ENCODE measurements around the gene BACH2. TPM values are rescaled to one million over a fixed set of nuclear protein-coding genes. Genes with fewer than 3 reads are reported as not detected.
"Not testable (repeated sequence)": the region's sequence is repeated elsewhere in the genome, so short reads cannot be mapped to it uniquely, and the experiment has no call there.

Gene BACH2
- polyA plus RNA-seq, 2 of the 4 experiments (the other 2 are of a cell fraction), result 0.01 to 0.36 TPM

DNA sequence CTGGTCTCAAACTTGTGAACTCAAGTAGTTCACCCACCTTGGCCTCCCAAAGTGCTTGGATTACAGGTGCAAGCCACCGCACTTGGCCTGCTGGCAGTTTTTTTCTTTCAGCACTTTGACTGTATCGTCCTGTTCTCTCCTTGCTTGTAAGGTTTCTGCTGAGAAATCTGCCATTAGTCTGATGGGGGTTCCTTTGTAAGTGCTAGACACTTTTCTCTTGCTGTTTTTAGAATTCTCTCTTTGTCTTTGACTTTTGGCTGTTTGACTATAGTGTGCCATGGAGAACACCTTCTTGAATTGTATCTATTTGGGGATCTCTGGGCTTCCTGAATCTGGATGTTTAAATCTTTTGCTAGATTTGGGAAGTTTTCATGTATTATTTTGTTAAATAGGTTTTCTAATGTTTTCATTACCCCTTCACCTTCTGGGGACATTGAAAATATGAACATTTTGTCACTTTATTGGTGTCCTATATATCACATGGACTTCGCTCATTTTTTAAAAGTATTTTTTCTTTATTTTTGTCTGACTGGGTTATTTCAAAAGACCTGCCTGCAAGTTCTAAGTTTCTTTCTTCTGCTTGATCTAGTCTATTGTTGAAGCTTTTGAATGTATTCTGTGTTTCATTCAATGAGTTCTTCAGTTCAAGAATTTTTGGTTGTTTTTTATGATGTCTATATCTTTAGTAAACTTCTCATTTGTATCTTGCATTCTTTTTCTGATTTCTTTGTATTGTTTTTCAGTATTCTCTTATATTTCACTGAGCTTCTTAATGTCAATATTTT, 380.3 kb downstream of the BACH2 start:
- CTCF ChIA-PET, result no interaction called here
- Histone ChIP-seq H3K9me3 (no peaks in the 10 kb centered on the region; the same call in 1 of the 3 replicates), H3K4me2 (no peak overlapping the region), H3K27ac (no peak overlapping the region), H3K4me3 (no peak overlapping the region), H3K4me1 (no peaks in the 10 kb centered on the region)
- WGBS (ENCODE audit: missing lambda C conversion rate), result 57% methylated on average over 3 of the region's 3 CpGs
- POLR2A ChIA-PET, result no interaction called here
- ATAC-seq (no peak), DNase-seq (ENCODE audit: low read depth in 1 of 2, low spot score in 1 of 2) (no peak), FAIRE-seq (no peak)
- TF ChIP-seq PHF8 (IDR thresholded peaks at IDR 0.05; ENCODE audit: borderline replicate concordance, low read depth) (no peak), HMGXB4 (CRISPR knock-in tag; IDR thresholded peaks at IDR 0.05; ENCODE audit: borderline replicate concordance) (no peak), JUNB (IDR thresholded peaks at IDR 0.05) (no peak), RCOR1 (IDR thresholded peaks at IDR 0.05; ENCODE audit: low read depth, low read length) (no peak), ESRRA (IDR thresholded peaks at IDR 0.05; ENCODE audit: borderline replicate concordance, low read length) (no peak), MAZ (IDR thresholded peaks at IDR 0.05; ENCODE audit: borderline replicate concordance, low read depth, low read length) (no peak), ZC3H11A (IDR thresholded peaks at IDR 0.05) (no peak), FOSB (CRISPR knock-in tag; IDR thresholded peaks at IDR 0.05) (no peak)

DNA sequence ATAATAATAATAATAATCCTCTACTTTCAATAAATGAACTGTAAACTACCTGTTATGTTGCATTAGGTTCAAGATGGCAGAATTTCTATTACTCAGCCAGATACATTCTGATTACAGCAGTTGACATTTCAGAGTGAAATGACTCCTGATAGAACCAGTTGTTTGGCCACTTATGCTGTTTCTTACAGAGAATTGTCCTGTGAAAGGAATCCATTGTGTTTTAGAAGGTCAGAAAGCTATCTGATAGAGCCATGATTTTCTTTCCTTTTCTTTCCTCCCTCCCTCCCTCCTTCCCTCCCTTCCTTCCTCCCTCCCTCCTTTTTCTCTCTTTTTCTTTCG, 385.8 kb downstream of the BACH2 start:
- Histone ChIP-seq H3K4me1 (no peaks in the 10 kb centered on the region), H3K4me2 (no peak overlapping the region), H3K9me3 (no peaks in the 10 kb centered on the region), H3K4me3 (no peak overlapping the region), H3K27ac (no peak overlapping the region)
- ATAC-seq, result no peak
- POLR2A ChIA-PET, result no interaction called here
- TF ChIP-seq, protein P1, sequence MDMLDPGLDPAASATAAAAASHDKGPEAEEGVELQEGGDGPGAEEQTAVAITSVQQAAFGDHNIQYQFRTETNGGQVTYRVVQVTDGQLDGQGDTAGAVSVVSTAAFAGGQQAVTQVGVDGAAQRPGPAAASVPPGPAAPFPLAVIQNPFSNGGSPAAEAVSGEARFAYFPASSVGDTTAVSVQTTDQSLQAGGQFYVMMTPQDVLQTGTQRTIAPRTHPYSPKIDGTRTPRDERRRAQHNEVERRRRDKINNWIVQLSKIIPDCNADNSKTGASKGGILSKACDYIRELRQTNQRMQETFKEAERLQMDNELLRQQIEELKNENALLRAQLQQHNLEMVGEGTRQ (IDR thresholded peaks at IDR 0.05), result no peak
- CTCF ChIA-PET, result interaction anchor here (0.6 kb wide), 1 partner anchor 229 kb away, joined by 3 read pairs; no protein-coding TSS in a partner anchor
- no peak for DNase-seq (ENCODE audit: low read depth in 1 of 2, low spot score in 1 of 2)
- FAIRE-seq, result no peak
- 50% methylated on average over 1 of the region's 1 CpG for WGBS (ENCODE audit: missing lambda C conversion rate)

- H3K4me3 ChIP-seq; POLR2A ChIA-PET; DNase-seq (ENCODE audit: low read depth in 1 of 2, low spot score in 1 of 2); H3K4me1 ChIP-seq; H3K4me2 ChIP-seq; H3K27ac ChIP-seq; ATAC-seq; H3K9me3 ChIP-seq: not testable (repeated sequence)
- FAIRE-seq, result peak; percentile 7
- 72% methylated on average over 10 of the region's 10 CpGs for WGBS (ENCODE audit: missing lambda C conversion rate)
- CTCF ChIA-PET, result interaction anchor here (0.6 kb wide), 1 partner anchor 229 kb away, joined by 3 read pairs; no protein-coding TSS in a partner anchor
These were observed 386.4 kb downstream of the BACH2 start for GRCh38 chr6:89910001-89910901.

DNA sequence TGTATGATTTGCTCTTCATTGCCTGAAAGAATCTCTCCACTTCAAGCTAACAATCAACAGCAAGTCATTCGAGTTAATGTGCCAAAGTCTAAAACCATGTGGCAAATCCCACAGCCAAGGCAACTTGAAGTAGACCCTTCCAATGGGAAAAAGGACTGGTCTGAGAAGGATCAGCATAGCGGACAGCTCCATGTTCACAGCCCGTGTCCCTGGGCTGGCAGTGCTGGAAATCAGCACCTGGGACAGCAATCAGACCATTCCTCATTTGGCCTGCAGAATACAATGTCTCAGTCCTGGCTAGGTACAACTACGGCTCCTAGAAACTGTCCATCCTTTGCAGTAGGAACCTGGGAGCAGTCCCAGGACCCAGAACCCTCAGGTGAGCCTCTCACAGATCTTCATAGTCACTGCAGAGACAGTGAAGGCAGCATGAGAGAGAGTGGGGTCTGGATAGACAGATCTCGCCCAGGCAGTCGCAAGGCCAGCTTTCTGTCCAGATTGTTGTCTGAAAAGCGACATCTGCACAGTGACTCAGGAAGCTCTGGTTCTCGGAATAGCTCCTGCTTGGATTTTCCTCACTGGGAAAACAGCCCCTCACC, 401.3 kb downstream of the BACH2 start:
- POLR2A ChIA-PET, result no interaction called here
- H3K4me3 ChIP-seq, result no peak overlapping the region
- H3K4me1 ChIP-seq, result no peaks in the 10 kb centered on the region
- CTCF ChIA-PET, result no interaction called here
- DNase-seq (ENCODE audit: low read depth in 1 of 2, low spot score in 1 of 2) (peak in 1 of 2 experiments; percentile 11), FAIRE-seq (no peak), ATAC-seq (peak; percentile 77 to 90)
- TF ChIP-seq MAZ (IDR thresholded peaks at IDR 0.05; ENCODE audit: borderline replicate concordance, low read depth, low read length) (no peak), EHMT2 (IDR thresholded peaks at IDR 0.05; ENCODE audit: low read depth) (peak; percentile 80)
- TF ChIP-seq, protein P2, sequence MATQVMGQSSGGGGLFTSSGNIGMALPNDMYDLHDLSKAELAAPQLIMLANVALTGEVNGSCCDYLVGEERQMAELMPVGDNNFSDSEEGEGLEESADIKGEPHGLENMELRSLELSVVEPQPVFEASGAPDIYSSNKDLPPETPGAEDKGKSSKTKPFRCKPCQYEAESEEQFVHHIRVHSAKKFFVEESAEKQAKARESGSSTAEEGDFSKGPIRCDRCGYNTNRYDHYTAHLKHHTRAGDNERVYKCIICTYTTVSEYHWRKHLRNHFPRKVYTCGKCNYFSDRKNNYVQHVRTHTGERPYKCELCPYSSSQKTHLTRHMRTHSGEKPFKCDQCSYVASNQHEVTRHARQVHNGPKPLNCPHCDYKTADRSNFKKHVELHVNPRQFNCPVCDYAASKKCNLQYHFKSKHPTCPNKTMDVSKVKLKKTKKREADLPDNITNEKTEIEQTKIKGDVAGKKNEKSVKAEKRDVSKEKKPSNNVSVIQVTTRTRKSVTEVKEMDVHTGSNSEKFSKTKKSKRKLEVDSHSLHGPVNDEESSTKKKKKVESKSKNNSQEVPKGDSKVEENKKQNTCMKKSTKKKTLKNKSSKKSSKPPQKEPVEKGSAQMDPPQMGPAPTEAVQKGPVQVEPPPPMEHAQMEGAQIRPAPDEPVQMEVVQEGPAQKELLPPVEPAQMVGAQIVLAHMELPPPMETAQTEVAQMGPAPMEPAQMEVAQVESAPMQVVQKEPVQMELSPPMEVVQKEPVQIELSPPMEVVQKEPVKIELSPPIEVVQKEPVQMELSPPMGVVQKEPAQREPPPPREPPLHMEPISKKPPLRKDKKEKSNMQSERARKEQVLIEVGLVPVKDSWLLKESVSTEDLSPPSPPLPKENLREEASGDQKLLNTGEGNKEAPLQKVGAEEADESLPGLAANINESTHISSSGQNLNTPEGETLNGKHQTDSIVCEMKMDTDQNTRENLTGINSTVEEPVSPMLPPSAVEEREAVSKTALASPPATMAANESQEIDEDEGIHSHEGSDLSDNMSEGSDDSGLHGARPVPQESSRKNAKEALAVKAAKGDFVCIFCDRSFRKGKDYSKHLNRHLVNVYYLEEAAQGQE (IDR thresholded peaks at IDR 0.05), result peak; percentile 93
- H3K4me2 ChIP-seq, result no peak overlapping the region
- H3K27ac ChIP-seq, result no peak overlapping the region
- 15% methylated on average over 4 of the region's 8 CpGs for WGBS (ENCODE audit: missing lambda C conversion rate)
- H3K9me3 ChIP-seq, result no peaks in the 10 kb centered on the region
